Common myeloid progenitor, CD34-positive (primary cell): ENCODE results near the gene CLDN6.

Experiments
- CTCF ChIA-PET: fragments of 350-600 bp; sonication (Branson Sonifier 250); formaldehyde crosslinking; loops from one replicate; lab custom pipeline; 2021; ENCODE audit warnings: antibody characterized with exemption; lab: Charles Lee
- POLR2A ChIA-PET: fragments of 350-600 bp; sonication (Branson Sonifier 250); formaldehyde crosslinking; loops from one replicate; lab custom pipeline; 2021; ENCODE audit warnings: antibody characterized with exemption; lab: Charles Lee
- DNase-seq, 3 donors: peaks; one replicate each; pipeline versions ENCODE4 v3.0.0 to v3.0.0-alpha.2; 2013
- H3K27ac ChIP-seq, 2 experiments: 1 replicate in 1 of 2; 2 replicates in 1 of 2; pipeline ENCODE4 v1.7.0; 2013; ENCODE audit warnings: inconsistent platforms in 2 of 2, low read length in 2 of 2, mild to moderate bottlenecking in 2 of 2, low read depth in 1 of 2, moderate library complexity in 1 of 2; ENCODE audit not compliant: severe bottlenecking in 2 of 2, insufficient read depth in 1 of 2, poor library complexity in 1 of 2
- H3K27me3 ChIP-seq, 5 experiments: replicated peaks in 2 of 5; 1 replicate in 3 of 5; 2 replicates in 2 of 5; pipeline versions ENCODE4 v1.6.1 to v1.7.0; 2013; ENCODE audit warnings: low read length in 4 of 5, mild to moderate bottlenecking in 2 of 5, moderate library complexity in 2 of 5, inconsistent platforms in 1 of 5; ENCODE audit not compliant: insufficient read depth in 5 of 5, control insufficient read depth in 4 of 5
- H3K36me3 ChIP-seq, 4 experiments: 1 replicate in 2 of 4; 2 replicates in 2 of 4; pipeline versions ENCODE4 v1.6.1 to v1.7.0; 2013; ENCODE audit warnings: low read length in 3 of 4, control low read depth in 1 of 4, mild to moderate bottlenecking in 1 of 4; ENCODE audit not compliant: control insufficient read depth in 4 of 4, insufficient read depth in 4 of 4
- H3K4me1 ChIP-seq, 4 experiments: 1 replicate in 3 of 4; 2 replicates in 1 of 4; pipeline versions ENCODE4 v1.6.1 to v1.7.1; 2013; ENCODE audit warnings: low read length in 3 of 4, mild to moderate bottlenecking in 3 of 4, control low read depth in 1 of 4, inconsistent platforms in 1 of 4, moderate library complexity in 1 of 4; ENCODE audit not compliant: control insufficient read depth in 4 of 4, insufficient read depth in 4 of 4; ENCODE audit errors: control extremely low read depth in 1 of 4
- H3K4me3 ChIP-seq, 7 experiments: 1 replicate in 4 of 7; 2 replicates in 3 of 7; pipeline versions ENCODE4 v1.5.1 to v1.7.0; 2013; ENCODE audit warnings: mild to moderate bottlenecking in 7 of 7, low read length in 6 of 7, moderate library complexity in 6 of 7, inconsistent platforms in 2 of 7, low read depth in 2 of 7, control low read depth in 1 of 7; ENCODE audit not compliant: insufficient read depth in 4 of 7, control insufficient read depth in 1 of 7; ENCODE audit errors: extremely low read depth in 1 of 7
- H3K9me3 ChIP-seq, 5 experiments: 1 replicate in 4 of 5; 2 replicates in 1 of 5; pipeline versions ENCODE4 v1.6.1 to v1.7.1; 2013; ENCODE audit warnings: low read length in 4 of 5, mild to moderate bottlenecking in 2 of 5, inconsistent platforms in 1 of 5, low read depth in 1 of 5, moderate library complexity in 1 of 5; ENCODE audit not compliant: control insufficient read depth in 4 of 5, insufficient read depth in 2 of 5; ENCODE audit errors: control extremely low read depth in 1 of 5
- WGBS: methylation state at CpG from one replicate; pipeline ENCODE4 v1.1.5; 2013; ENCODE audit not compliant: insufficient coverage; 5-methylcytosine and 5-hydroxymethylcytosine counted together

CLDN6 gene

DNA sequence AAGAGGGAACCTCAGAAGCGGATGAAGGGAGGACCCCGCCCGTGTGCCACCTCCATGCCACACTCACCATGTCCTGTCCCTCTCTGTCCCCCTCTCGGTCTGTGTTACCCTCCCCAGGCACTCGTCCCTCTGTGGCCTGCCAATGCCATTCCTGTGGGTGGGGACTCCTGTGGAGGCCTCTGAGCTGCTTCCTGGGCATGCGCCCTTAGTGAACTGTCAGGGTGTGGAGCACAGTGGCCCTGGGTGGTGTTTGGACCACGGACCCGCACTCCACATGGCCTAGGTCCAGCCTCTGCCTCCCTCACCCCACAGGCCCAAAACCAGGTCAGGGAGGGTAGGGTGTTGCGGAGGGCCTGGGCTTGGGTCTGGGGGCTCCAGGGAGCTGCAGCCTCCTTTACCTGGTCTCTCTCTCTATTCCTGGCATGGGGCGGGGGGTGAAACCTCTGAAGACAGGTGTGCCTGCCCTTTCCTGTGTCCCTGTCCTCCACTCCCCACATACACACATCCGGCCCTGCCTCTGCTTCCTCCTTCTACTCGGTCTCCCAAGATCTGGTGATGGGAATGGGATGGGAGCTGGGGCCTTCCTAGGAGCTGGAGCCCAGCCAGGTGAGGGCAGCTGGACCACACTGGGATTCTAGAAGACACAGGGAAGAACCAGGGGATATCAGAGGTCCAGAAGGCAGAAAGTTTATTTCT lies 26.3 kb downstream of the CLDN6 start:
- no peak for DNase-seq
- CTCF ChIA-PET: interaction anchor here (1.1 kb wide), 1 partner anchor 20 kb away, joined by 3 read pairs; no protein-coding TSS in a partner anchor
- no peak overlapping the region for H3K4me3 ChIP-seq
- POLR2A ChIA-PET: no interaction called here
- H3K27ac ChIP-seq: no peak overlapping the region
- no peaks in the 10 kb centered on the region for H3K4me1 ChIP-seq
- no peaks in the 10 kb centered on the region for H3K36me3 ChIP-seq
- 95% methylated on average over 4 of the region's 12 CpGs for WGBS
- no peaks in the 10 kb centered on the region for H3K9me3 ChIP-seq
- H3K27me3 ChIP-seq: no peaks in the 10 kb centered on the region

DNA sequence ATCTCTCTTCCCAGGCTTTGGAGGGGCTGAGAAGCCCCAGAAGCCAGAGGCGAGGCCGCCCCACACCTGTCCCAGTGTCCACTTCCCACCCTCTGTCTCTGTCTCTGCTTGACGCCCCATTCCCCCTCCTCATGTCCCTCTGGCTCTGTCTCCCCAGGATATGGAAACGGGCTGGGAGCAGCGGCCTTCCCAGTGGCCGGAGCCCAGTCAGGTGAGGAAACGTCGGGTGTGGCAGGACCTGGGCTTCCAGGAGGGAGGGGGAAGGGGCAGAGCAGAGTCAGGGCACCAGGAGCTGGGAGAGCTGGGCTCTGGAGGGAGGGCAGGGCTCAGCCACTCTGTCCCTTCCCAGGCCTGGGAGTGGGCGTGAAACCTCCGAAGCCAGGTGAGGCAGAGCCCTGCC lies 27.1 kb downstream of the CLDN6 start:
- H3K27me3 ChIP-seq: no peaks in the 10 kb centered on the region
- 94% methylated on average over 3 of the region's 10 CpGs for WGBS
- POLR2A ChIA-PET: no interaction called here

DNA sequence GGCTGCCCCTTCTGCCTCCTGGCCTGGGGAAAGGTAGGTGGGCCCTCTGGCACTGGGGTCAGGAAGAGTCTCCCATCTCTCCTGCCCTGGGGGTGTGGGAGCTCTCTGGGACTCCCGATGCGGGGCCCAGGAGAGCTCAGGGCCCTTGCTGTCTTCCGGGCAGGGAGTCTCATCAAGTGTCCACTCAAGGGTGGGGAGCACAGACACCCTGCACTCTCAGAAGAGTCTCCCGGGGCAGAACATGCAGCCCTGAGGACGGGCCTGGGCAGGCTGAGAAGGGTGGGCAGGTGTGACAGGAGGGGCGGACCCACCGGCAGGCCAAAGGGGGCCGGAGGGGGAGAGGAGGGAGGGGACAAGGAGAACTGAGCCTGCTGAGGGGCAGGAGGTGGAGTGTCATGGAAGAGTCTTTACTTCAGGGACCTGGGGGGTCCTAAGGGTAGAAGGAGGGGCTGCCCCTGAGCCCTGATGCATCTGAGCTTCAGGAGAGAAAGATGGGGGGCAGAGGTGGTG lies 29.3 kb downstream of the CLDN6 start:
- Histone ChIP-seq H3K4me3 (no peak overlapping the region), H3K4me1 (peaks cover 0 to 5% (median 4%) of the 10 kb centered on the region in 4 experiments), H3K27me3 (no peaks in the 10 kb centered on the region), H3K36me3 (no peaks in the 10 kb centered on the region), H3K27ac (no peak overlapping the region), H3K9me3 (no peaks in the 10 kb centered on the region)
- 97% methylated on average over 5 of the region's 8 CpGs for WGBS
- ChIA-PET CTCF (interaction anchor here (0.9 to 3.2 kb wide), 5 partner anchors 8 to 60 kb away, joined by 3 to 9 read pairs (median 4); no protein-coding TSS in a partner anchor), POLR2A (no interaction called here)
- DNase-seq: no peak

More for the DNA sequence above, 27.1 kb downstream of the CLDN6 start:
- H3K36me3 ChIP-seq: no peaks in the 10 kb centered on the region
- no peaks in the 10 kb centered on the region for H3K4me1 ChIP-seq
- H3K4me3 ChIP-seq: no peak overlapping the region
- H3K27ac ChIP-seq: no peak overlapping the region
- DNase-seq: no peak
- no peaks in the 10 kb centered on the region for H3K9me3 ChIP-seq
- CTCF ChIA-PET: interaction anchor here (0.9 kb wide), 1 partner anchor 23 kb away, joined by 3 read pairs; no protein-coding TSS in a partner anchor

DNA sequence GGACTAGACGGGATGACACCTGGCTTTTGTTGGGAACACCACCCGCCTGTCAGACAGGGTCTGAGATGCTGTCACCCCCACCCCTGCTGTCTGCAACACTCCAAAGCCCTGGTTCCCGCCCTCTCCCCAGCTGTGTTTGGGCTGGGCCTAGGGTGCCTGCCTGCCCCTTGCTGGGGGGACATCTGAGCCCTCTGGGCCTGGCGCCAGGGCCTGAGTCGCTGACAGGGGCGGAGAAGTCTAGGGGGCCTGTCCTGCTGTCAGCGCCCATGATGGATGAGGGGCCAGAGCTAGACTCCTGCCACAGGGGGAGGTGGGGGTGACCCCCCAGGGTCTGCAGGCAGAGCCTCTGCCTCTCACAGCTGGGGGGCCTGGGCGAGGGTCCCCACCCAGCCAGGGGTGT lies 30.1 kb downstream of the CLDN6 start:
- Histone ChIP-seq H3K4me1 (peaks cover 0 to 7% (median 6%) of the 10 kb centered on the region in 4 experiments), H3K27ac (no peak overlapping the region), H3K4me3 (no peak overlapping the region), H3K9me3 (no peaks in the 10 kb centered on the region), H3K27me3 (no peaks in the 10 kb centered on the region), H3K36me3 (no peaks in the 10 kb centered on the region)
- no peak for DNase-seq
- ChIA-PET CTCF (interaction anchor here (0.9 to 3.2 kb wide), 5 partner anchors 9 to 61 kb away, joined by 3 to 9 read pairs (median 4); no protein-coding TSS in a partner anchor), POLR2A (no interaction called here)
- 94% methylated on average over 8 of the region's 8 CpGs for WGBS

DNA sequence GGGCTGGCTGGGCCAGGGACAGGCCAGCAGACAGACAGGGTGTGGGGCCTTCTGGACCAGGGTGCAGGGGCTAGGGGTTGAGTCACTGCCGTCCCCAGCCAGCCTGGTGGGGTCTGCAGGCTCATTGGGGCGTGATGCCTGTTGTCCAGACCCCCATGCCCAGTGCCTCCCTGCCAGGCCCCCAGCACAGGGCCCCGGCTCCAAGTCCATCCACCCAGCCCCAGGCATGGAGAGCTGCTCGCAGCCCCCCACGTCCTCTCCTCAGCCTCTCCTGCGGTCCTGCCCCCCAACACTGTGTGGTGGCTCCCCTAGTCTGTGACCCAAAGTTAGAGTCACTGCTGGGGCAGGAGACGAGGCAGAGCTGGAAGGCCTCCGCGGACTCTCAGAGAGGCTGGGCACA lies 30.7 kb downstream of the CLDN6 start:
- ChIA-PET POLR2A (no interaction called here), CTCF (interaction anchor here (1.5 to 3.2 kb wide), 4 partner anchors 9 to 15 kb away, joined by 3 to 9 read pairs (median 6); no protein-coding TSS in a partner anchor)
- Histone ChIP-seq H3K4me1 (peaks cover 0 to 7% (median 6%) of the 10 kb centered on the region in 4 experiments), H3K27me3 (no peaks in the 10 kb centered on the region), H3K4me3 (no peak overlapping the region), H3K36me3 (no peaks in the 10 kb centered on the region), H3K9me3 (no peaks in the 10 kb centered on the region), H3K27ac (no peak overlapping the region)
- DNase-seq: no peak
- WGBS: 99% methylated on average over 6 of the region's 9 CpGs

DNA sequence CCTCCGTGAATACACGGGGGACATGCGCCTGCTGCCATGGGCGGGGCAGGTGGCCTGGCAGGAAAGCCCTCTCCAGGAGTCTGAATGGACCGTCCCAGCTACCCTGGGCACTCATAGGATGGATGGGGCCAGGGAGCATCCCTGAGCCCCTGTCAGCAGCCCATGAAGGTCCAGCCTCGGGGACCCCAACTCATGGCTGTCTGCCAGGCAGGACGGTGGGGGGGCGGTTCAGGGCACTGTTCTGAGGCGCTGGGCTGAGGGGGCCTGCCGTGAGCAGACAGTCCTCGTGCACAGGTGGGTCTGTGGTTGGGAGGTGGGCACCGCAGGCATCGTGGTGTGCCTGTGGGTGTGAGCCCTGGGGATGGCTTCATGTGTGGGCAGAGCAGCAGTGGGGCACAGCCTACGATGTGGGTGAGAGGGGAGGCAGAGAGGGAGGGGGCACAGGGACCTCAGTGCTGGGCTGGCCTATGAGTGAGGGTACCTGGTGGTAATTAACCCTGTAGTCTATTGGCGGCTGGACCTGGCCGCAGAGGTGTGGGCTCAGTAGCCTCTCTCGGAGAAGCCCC lies 31.3 kb downstream of the CLDN6 start:
- 91% methylated on average over 10 of the region's 17 CpGs for WGBS
- Histone ChIP-seq H3K4me1 (peaks cover 0 to 8% (median 6%) of the 10 kb centered on the region in 4 experiments), H3K27ac (no peak overlapping the region), H3K4me3 (no peak overlapping the region), H3K27me3 (no peaks in the 10 kb centered on the region), H3K36me3 (no peaks in the 10 kb centered on the region), H3K9me3 (no peaks in the 10 kb centered on the region)
- no peak for DNase-seq
- ChIA-PET POLR2A (no interaction called here), CTCF (interaction anchor here (1.0 to 3.2 kb wide), 2 partner anchors 9 to 15 kb away, joined by 3 to 9 read pairs; no protein-coding TSS in a partner anchor)
